Stimulated activated CD4-positive, alpha-beta T cell treated with anti-CD3 and anti-CD28 coated beads, Interleukin-2, amount 100 ng/mL, for 48 hours (primary cell): ENCODE results near the gene CD55.

Source experiments
- DNase-seq, 2 donors: peaks; one replicate each; pipeline ENCODE4 v3.0.0-alpha.2; 2020

CD55 gene

DNA sequence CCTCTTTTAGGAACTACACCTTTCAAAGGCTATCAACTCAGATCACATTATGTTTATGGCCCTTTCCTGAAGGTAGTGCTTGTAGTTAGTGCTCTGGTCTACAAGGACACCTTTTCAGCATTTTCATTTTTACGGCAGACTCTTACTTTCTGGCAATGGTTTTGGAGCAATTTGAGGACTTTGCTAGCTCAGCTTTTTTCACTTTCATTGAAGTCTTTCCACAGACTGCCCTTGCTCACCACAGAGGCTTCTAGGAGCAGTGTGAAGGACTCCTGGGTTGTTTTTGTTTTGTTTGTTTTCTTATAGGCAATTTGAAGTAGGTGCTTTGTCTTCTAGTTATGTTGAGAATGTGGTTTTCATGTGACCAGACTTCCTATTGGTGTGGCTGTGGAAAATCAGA is 43.1 kb downstream of the CD55 start:
- no peak for DNase-seq

DNA sequence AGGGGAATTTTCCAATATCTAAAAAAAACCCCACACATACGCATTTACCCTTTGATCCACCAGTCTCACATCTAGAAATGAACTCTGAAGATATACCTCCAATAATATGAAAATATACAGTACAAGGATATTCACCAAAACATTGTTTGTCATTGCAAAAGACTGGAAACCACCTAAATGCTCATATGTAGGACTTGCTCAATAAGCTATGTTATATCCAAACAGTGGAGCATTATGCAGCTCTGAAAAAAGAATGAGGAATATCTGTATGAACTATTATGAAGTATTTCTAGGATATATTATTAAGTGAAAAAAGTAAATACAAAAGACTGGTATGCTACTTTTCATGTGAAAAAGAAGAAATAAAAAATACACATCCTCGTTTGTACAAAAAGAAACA is 43.6 kb downstream of the CD55 start:
- DNase-seq = no peak

- DNase-seq = no peak
Measured at GRCh38 chr1:207366022-207366421, 44.5 kb downstream of the CD55 start.

DNA sequence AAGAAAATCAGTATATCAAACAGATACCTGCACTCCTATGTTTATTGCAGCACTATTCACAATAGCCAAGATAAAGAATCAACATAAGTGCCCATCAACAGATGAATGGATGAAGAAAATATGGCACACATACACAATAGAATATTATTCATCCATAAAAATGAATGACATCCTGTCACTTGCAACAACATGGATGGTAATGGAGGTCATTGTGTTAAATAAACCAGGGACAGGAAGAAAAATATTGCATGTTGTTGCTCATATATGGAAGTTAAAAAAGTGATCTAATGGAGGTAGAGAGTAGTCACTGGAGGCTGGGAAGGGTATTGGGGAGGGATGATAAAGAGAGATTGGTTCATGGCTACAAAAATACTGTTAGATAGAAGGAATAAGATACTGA is 67.2 kb downstream of the CD55 start:
- no peak for DNase-seq

DNA sequence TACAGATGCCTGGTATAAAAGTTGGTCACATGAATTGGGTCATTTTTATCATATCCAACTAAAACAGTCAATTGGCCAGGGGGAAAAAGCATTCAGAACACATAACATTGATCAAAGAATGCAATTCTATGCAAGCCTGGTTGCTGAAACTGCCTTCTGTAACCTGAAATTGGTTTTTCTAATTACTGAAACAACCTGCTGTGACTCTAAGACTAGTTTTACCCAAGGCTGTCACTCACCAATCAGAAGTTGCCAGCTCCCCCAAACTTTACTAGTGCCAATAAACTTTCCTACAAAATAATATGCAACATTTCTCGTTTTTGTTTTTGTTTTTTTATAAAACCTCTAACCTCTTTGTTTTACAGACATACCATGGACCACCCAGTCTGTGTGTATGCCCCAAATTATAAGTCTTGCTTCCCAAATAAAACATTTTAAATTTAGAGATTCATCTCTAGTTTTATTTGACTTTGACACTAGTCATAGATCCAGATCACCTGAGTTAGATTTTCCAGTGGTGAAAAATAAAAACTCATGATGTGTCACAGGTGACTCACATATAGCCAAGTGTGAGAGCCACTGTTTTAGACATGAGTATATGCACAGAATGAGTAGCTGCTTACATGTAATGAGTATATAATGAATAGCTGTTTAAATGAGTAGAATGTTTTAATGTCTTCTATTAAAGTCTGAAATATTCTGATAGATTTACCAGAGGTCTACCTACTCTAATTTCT is 68.4 kb downstream of the CD55 start:
- DNase-seq = no peak

DNA sequence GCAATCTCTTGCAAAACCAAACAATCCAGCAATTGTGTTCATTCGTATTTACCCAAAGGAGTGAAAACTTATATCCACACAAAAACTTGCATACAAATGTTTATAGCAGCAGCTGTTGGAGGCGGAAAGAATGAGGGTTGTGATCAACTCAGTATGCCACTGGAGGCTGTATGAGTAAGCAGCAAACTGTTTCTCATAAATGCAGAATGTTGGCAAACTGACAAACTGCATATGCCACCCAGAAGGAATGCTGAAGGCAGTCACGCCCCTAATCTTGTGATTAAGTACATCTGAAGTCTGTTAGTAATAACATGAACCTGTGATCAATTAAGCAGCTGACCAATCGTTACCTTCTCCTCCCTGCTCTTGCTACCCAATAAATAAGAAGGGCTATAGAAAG is 72.1 kb downstream of the CD55 start:
- no peak for DNase-seq

GRCh38 chr1:207396168-207396746 is 74.8 kb downstream of the CD55 start:
- DNase-seq = no peak

DNA sequence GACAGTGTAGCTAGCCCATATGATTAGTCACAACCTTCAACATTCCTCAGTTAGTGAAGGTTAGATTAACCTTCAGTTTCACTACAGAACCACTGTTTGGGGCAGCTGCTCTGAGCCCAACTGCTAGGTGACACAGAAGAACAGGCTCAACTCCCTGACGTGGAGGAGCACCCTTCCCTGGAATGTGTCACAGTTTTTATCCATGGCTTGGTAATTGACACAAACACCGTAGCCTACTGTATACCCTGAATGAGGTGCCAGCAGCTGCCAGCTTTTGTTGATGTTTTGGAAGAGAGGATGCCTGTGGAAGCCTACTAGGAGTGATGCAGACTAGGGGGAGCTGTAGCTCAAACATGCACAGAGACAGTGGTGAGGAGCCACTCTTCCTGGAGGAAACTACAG is 76.0 kb downstream of the CD55 start:
- no peak for DNase-seq

GRCh38 chr1:207398986-207399385 is 77.5 kb downstream of the CD55 start:
- DNase-seq = no peak

- no peak for DNase-seq
Measured at GRCh38 chr1:207401578-207401977, 80.1 kb downstream of the CD55 start.

GRCh38 chr1:207402744-207403143 is 81.3 kb downstream of the CD55 start:
- DNase-seq = no peak

- DNase-seq = no peak
Measured at GRCh38 chr1:207404849-207405525, 83.5 kb downstream of the CD55 start.

DNA sequence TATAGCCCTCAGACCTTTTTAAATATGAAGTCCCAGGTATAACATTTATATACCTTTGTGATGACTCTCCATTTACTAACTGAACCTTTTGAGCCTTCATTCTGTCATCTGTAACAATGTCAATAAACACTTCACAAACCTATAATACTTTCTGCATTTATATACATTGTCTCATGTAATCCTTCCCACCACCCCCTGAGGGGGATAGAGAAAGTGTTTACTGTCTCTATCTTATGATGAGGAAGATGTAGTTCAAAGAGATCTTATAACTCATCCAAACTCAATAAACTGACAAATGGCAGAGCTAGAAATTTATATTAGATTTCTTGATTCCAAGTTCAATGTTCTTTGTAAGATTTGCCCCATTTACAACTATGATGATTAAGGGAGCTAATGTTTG is 84.3 kb downstream of the CD55 start:
- no peak for DNase-seq

GRCh38 chr1:207407655-207408260 is 86.3 kb downstream of the CD55 start:
- no peak for DNase-seq
